Transverse colon (tissue), 4 donors: ENCODE results near the gene POLR2E. TPM values are rescaled to one million over a fixed set of nuclear protein-coding genes. Genes with fewer than 3 reads are reported as not detected.
A peak's percentile ranks its signal among the peaks of the same experiment; 100 is the strongest.

ENCODE experiments used
- DNase-seq: peaks from one replicate; pipeline ENCODE4 v3.0.0-alpha.2; 2019
- H3K27ac ChIP-seq, 4 donors: fragments of 200-600 bp; sonication (generic); 2 replicates each; pipeline ENCODE4 v1.5.1; 2016 to 2018; ENCODE audit warnings: inconsistent platforms in 4 of 4
- H3K27me3 ChIP-seq: fragments of 200-600 bp; sonication (generic); 2 replicates; pipeline ENCODE4 v1.5.1; 2017; ENCODE audit warnings: inconsistent platforms
- H3K36me3 ChIP-seq, 4 donors: fragments of 200-600 bp; sonication (generic); 2 replicates each; pipeline ENCODE4 v1.5.1; 2017 to 2019; ENCODE audit warnings: inconsistent platforms in 4 of 4
- H3K4me1 ChIP-seq, 4 donors: fragments of 200-600 bp; sonication (generic); 2 replicates each; pipeline ENCODE4 v1.5.1; 2017 to 2020; ENCODE audit warnings: inconsistent platforms in 4 of 4
- H3K4me3 ChIP-seq, 4 donors: fragments of 200-600 bp; sonication (generic); 1 replicate in 1 of 4; 2 replicates in 3 of 4; pipeline versions ENCODE4 v1.5.1 to v1.6.1; 2017 to 2019; ENCODE audit warnings: inconsistent platforms in 4 of 4
- H3K9me3 ChIP-seq, 2 donors: fragments of 200-600 bp; sonication (generic); 2 replicates each; pipeline ENCODE4 v1.5.1; 2017 to 2019; ENCODE audit warnings: inconsistent platforms in 2 of 2
- EP300 ChIP-seq: sonication (generic); formaldehyde crosslinking; IDR thresholded peaks from one replicate; pipeline ENCODE4 v1.6.1; 2017; ENCODE audit warnings: antibody characterized with exemption, low read depth
- POLR2A ChIP-seq: fragments of 450-650 bp; IDR thresholded peaks from one replicate; pipeline ENCODE4 v1.6.1; 2016; ENCODE audit warnings: antibody characterized with exemption, mild to moderate bottlenecking, moderate library complexity
- POLR2AphosphoS5 ChIP-seq, 3 donors: sonication (generic); formaldehyde crosslinking; IDR thresholded peaks; one replicate each; pipeline ENCODE4 v1.6.1; 2016; ENCODE audit warnings: antibody characterized with exemption in 3 of 3
- WGBS, 2 donors: methylation state at CpG; one replicate each; pipeline ENCODE4 v1.1.5; 2018; ENCODE audit warnings: low coverage in 1 of 2; 5-methylcytosine and 5-hydroxymethylcytosine counted together
- in situ Hi-C, 4 donors: fragments of 200-750 bp; cut with MboI; loops; one replicate each; pipeline versions ENCODE4 v1.15.0 to v1.15.1; 2017; ENCODE audit warnings: low sequenced_read_pairs in 3 of 4, low pct_ligation_motif_present in 1 of 4, low pct_unique_long_range_greater_than_20kb in 1 of 4
- intact Hi-C: fragments of 100-400 bp; cut with DNase I; formaldehyde crosslinking; loops from one replicate; pipeline ENCODE4 v1.15.1; 2023; ENCODE audit warnings: low total_unique reads
- total RNA-seq, 4 donors: library from RNA; depleted of rRNA; stranded (reverse); fragments of >200 nt; gene quantifications; one replicate each; pipeline ENCODE4 v1.1.0, GENCODE V29; 2016
- TF ChIP-seq, protein P1 (sequence below), 5 experiments: fragments of 200-600 bp in 3 of 5; fragments of 450-650 bp in 2 of 5; sonication (generic) in 3 of 5; IDR thresholded peaks; 1 replicate in 2 of 5; 2 replicates in 3 of 5; pipeline ENCODE4 v1.5.1; 2016 to 2017; ENCODE audit warnings: antibody characterized with exemption in 5 of 5, inconsistent platforms in 3 of 5, mild to moderate bottlenecking in 2 of 5, moderate library complexity in 1 of 5

The POLR2E gene
- total RNA-seq, 4 donors from 2014 or later = 74.8 to 167 (median 103) TPM

DNA sequence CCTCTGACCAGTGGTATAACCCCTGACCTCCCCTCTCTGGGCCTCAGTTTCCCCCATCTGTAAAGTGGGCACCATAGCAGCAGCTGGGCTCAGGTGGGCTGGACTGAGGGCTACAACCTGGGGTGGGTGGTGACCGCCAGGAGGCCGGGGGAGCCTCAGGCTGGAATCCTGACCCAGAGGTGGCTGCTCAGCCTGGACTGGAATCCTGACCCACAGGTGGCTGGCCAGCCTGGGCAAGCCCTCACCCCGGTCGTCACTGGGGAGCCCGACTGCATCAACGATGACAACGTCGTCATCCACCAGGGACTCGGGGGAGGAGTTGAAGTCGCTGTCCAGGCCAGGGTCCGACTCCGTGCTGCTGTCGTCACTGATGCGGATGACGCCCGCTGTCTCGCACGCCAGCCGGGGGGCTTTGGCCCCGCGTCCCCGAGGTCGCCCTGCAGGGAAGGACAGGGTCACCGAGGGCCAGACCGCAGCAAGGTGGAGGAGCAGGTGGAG lies 18.9 kb upstream of the POLR2E start:
- Histone ChIP-seq H3K9me3 (no peaks in the 10 kb centered on the region), H3K27ac (peak overlapping the region; percentile 78 to 82 (median 80)), H3K4me3 (no peak overlapping the region), H3K36me3 (peaks cover 0 to 24% (median 6%) of the 10 kb centered on the region in 4 donors), H3K4me1 (peaks cover 15 to 28% (median 26%) of the 10 kb centered on the region in 4 donors), H3K27me3 (no peaks in the 10 kb centered on the region)
- DNase-seq = no peak
- in situ Hi-C loops (no loop called here), intact Hi-C loops (loop anchor here (5.0 kb wide), 1 partner anchor 78 kb away; no protein-coding TSS in a partner anchor)
- 93% methylated on average over 25 of the region's 25 CpGs; no CpG with 5 or more reads in 1 of the 2 donors for WGBS, 2 donors
- no peak for TF ChIP-seq POLR2A
- TF ChIP-seq, protein P1, sequence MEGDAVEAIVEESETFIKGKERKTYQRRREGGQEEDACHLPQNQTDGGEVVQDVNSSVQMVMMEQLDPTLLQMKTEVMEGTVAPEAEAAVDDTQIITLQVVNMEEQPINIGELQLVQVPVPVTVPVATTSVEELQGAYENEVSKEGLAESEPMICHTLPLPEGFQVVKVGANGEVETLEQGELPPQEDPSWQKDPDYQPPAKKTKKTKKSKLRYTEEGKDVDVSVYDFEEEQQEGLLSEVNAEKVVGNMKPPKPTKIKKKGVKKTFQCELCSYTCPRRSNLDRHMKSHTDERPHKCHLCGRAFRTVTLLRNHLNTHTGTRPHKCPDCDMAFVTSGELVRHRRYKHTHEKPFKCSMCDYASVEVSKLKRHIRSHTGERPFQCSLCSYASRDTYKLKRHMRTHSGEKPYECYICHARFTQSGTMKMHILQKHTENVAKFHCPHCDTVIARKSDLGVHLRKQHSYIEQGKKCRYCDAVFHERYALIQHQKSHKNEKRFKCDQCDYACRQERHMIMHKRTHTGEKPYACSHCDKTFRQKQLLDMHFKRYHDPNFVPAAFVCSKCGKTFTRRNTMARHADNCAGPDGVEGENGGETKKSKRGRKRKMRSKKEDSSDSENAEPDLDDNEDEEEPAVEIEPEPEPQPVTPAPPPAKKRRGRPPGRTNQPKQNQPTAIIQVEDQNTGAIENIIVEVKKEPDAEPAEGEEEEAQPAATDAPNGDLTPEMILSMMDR (IDR thresholded peaks at IDR 0.05) = no peak
- no peak for TF ChIP-seq EP300
- peak in 1 of 3 donors; percentile 7 for TF ChIP-seq POLR2AphosphoS5 (IDR thresholded peaks at IDR 0.05)

DNA sequence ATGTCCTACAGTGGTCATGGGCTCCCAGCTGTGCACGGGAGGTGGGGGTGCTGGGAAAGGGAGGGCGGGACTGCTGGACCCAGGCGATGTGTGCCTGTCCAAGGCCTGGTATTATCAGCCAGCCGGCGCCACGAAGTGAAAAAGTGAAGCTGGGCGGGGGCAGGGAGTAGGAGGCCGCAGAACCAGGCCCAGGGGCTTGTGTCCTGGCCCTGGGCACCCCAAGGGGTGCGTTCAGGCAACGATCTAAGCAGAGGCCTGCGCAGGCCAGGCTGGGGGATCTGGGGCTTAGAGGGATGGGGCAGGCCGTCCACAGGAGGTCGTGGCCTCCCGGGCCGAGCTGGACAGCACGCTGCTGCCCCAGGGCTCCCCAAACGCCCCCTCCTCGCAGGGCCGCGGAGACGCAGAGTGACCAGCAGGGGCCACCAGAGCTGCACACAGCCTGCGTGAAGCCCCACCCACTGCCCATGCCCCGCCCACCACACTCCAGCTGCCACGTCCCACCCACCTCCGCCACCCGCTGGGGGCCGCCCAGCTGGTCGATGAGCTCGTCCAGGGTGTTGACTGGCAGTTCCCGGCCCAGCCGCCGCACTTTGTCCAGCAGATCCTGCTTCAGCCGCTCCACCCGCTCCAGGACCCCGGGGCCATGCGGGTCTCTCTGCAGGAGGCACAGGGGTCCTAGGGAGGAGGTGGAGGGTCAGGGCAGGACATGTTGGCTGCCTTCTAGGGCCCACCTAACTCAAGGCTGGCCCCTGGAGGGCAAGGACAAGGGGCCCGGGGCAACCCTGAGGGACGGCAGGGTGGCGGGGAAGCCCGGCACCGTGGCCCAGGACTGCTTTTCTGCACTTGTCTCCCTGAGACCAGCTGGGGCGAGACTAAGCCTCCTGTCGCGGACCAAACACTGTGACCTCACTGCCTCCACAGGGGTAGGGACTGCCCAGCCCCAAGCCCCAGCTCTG lies 18.1 kb upstream of the POLR2E start:
- TF ChIP-seq POLR2AphosphoS5 (IDR thresholded peaks at IDR 0.05) (peak; percentile 42 to 76 (median 67)), EP300 (no peak), POLR2A (no peak)
- TF ChIP-seq, protein P1 (IDR thresholded peaks at IDR 0.05) = peak; percentile 90 to 97 (median 93)
- DNase-seq = peak; percentile 98
- in situ Hi-C loops = no loop called here
- intact Hi-C loops = loop anchor here (5.0 kb wide), 1 partner anchor 79 kb away; no protein-coding TSS in a partner anchor
- H3K27me3 ChIP-seq = no peaks in the 10 kb centered on the region
- H3K27ac ChIP-seq = peak overlapping the region; percentile 78 to 82 (median 80)
- peaks cover 15 to 28% (median 26%) of the 10 kb centered on the region in 4 donors for H3K4me1 ChIP-seq
- peaks cover 0 to 30% (median 6%) of the 10 kb centered on the region in 4 donors for H3K36me3 ChIP-seq
- H3K9me3 ChIP-seq = no peaks in the 10 kb centered on the region
- H3K4me3 ChIP-seq = peak overlapping the region in 2 of 4 donors; percentile 5 to 18
- WGBS, 2 donors = 44% methylated on average over 25 of the region's 44 CpGs; no CpG with 5 or more reads in 1 of the 2 donors

DNA sequence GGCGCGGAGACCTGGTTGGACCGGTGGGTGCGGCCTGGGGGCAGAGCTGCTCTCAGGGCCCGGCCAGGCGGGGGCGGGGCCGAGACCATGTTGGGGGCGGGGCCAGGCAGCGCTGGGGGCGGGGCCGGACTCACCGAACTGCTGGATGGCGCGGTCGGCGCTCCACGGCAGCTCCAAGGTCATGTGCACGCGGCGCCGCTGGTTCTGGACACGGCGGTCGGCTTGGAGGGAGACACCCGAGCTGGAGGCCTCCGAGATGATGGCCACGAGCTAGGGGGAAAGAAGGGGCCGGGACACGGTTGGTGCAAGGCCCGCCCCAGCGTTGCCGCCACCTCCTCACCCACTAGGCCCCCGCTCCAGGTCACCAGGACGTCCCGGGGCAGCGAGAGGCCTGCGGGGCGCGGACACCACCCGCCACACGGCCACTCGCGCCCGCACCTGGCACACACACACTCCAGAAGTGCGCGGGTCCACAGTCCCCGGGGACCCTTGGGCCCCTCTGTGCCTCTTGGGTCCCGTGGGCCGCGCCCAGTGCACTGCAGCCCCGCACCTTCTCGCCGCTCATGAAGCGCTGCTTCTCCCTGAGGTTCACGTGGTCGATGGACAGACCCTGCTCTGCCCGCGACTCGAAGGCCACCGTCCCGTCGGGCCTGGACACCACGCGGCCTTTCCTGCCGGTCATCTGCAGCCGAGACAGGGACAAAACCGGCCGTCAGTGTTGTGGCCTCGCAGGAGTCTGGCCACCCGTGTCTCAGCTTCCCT lies 17.3 kb upstream of the POLR2E start:
- Histone ChIP-seq H3K4me1 (peaks cover 15 to 30% (median 26%) of the 10 kb centered on the region in 4 donors), H3K27ac (peak overlapping the region; percentile 78 to 82 (median 80)), H3K36me3 (peaks cover 0 to 25% (median 6%) of the 10 kb centered on the region in 4 donors), H3K4me3 (peak overlapping the region in 2 of 4 donors; percentile 14 to 16), H3K27me3 (no peaks in the 10 kb centered on the region), H3K9me3 (no peaks in the 10 kb centered on the region)
- 66% methylated on average over 68 of the region's 71 CpGs; no CpG with 5 or more reads in 1 of the 2 donors for WGBS, 2 donors
- intact Hi-C loops (loop anchor here (5.0 kb wide), 1 partner anchor 80 kb away; no protein-coding TSS in a partner anchor), in situ Hi-C loops (no loop called here)
- TF ChIP-seq, protein P1 (IDR thresholded peaks at IDR 0.05) = no peak
- TF ChIP-seq POLR2A (peak; percentile 4), EP300 (no peak), POLR2AphosphoS5 (IDR thresholded peaks at IDR 0.05) (peak in 2 of 3 donors; percentile 6 to 13)
- peak; percentile 91 for DNase-seq
